Adrenal gland (tissue), 5 donors: ENCODE measurements around the gene SNAPC4.

Experiments used
- CTCF ChIP-seq, 6 experiments: fragments of 450-650 bp in 4 of 6; fragments of 200-600 bp in 2 of 6; sonication (generic) in 1 of 6; IDR thresholded peaks; 1 replicate in 5 of 6; 2 replicates in 1 of 6; pipeline versions ENCODE4 v1.5.1 to v1.8.0; 2016 to 2021; ENCODE audit warnings: antibody characterized with exemption in 6 of 6, mild to moderate bottlenecking in 2 of 6, moderate library complexity in 1 of 6
- POLR2A ChIP-seq, 2 donors: fragments of 450-650 bp; IDR thresholded peaks; one replicate each; pipeline ENCODE4 v1.6.1; 2017; ENCODE audit warnings: antibody characterized with exemption in 2 of 2, mild to moderate bottlenecking in 2 of 2, moderate library complexity in 1 of 2
- donor health status: DM: no; HTN: no; CAD: no.

GRCh38 chr9:136351252-136351800, 48.6 kb downstream of the SNAPC4 start:
- no peak for TF ChIP-seq CTCF (IDR thresholded peaks at IDR 0.05)
- no peak for TF ChIP-seq POLR2A (IDR thresholded peaks at IDR 0.05)
